HG03520 (cell line): ENCODE measurements around the gene AP1B1.

Experiments used
- ATAC-seq: cut with Tn5 transposase; IDR thresholded peaks from one replicate; pipeline ENCODE4 v1.9.1; 2021; ENCODE audit warnings: mild to moderate bottlenecking, moderate library complexity; ENCODE audit not compliant: unreplicated experiment

Gene AP1B1

DNA sequence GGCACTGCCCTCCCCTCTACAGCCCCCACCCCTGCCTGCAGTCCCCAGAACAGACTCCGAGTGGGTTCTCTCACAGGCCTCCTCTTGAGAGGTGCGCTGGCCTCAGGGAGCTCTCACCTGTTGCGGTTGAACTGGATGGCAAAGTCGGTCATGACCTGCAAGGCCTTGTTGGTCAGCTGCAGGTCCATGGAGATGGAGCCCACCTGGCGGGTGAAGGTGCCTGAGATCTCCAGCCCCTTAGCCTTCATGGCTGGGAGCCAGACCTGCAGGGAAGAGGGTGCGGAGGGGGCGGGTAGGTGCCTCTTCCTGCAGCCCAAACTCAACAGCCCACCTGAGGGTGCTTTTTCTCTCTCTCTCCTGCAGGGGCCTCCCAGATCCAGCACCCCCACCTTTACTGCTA is 54.2 kb downstream of the AP1B1 start:
- no peak for ATAC-seq

DNA sequence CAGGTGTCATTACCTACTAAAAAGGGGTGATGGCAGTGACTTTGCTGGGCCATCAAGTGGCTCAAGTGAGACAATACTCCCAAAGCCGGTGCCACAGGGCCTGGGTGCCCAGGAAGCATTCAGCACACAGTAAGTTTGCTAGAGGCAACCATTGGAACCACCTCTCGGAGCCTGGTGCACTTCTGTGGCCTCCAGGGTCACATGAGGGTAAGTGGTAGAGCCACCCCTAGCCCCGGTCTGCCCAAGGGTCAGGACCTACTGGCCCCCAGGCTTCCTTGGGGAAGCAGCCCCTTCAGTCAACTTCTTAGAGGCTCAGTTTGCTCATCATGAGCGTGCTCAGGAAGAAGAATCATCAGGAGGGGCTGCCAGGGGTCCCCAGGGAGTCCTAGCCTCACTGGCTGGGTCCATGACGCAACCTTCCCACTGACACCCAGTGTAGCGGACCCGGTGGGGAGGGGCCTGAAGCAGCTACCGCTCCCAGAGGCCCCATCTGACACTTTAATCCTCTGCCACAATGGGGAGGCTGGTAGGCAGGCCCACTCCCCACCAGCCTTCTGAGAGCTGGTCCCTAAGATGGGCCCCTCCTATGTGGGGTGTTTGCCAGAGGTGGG is 55.4 kb downstream of the AP1B1 start:
- no peak for ATAC-seq

DNA sequence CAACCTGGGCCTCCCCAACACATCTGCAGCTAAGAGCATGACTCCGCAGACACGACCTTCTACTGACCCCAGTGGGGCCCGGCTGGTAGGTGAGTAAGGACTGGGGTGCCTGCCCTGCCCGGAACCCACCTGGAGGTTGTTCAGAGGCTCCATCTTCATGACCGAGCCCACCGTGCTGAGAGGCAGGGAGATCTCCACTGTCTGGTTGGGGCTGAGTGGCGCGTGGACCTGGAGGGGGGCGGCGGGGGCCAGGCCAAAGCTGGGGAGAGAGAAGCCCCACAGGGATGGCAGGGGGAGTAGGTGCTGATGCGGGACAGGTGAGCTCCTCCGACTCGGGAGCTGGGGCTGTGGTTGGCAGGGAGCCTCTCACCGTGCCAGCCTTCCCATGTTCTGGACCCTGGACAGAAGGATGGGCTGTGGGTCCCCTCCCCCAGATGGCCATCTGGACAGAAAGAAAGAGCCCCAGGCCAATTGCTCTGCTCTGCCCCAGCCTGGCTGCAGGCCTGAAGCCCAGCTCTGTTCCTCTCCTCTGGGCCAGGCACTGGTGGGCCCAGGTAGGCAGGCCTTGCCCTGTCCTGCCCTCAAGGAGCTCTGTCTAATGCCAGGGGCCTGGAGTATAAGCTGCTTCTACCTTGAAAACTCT is 56.6 kb downstream of the AP1B1 start:
- ATAC-seq = no peak

DNA sequence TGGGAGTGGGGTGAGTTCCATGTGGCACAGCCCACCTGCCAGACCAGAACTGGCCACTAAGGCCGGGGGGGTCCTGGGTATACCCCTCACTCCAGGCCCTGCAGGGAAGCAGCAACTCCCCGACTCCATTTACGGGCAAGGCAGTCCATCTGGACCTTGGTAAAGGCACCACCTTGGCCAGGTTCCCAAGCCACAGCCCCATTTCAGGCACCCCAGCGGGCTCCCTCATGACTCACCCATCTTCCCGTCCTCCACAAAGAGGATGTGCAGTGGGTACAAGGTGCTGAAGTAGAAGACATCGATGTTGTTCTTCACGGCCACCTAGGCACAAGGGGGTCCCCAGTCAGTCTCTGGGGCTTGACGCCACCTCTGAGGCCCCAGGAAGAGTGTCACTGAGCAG is 57.2 kb downstream of the AP1B1 start:
- ATAC-seq = no peak

DNA sequence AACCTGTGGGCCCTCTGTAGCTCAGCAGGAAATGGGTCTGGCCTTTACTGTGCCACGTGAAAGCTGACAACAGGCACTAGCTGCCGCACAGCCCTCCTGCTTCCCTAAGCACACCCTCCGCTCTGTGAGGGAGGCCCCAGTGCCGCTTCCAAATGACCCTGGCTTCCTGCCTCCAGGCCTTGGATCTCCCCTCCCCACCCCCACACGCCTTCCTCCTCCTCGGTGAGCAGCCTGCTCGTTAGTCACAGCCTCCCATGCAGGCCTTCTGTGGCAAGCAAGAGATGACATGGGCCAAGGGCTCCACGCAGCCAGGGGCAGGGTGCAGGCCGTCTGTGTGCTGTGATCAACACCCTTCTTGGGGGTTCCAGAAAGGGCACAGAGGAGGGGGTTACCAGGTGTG is 57.6 kb downstream of the AP1B1 start:
- no peak for ATAC-seq

DNA sequence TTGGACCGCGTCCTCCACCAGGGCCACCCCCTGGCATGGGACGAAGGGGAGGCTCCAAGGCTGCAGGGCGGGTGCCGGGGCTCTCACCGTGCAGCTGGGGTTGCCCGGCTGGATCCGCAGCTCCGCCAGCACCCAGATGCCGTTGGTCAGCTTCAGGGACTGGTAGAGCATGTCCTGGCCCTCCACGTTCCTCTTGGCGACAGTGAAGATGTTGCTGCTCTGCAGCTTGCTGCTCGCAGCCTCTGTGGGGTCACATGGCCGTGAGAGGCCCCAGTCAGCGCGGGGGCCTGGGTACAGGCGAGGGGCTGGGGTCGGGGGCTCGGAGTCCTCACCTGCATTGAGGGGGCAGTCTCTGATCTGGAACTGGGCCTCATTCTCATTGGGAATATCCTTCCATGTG is 58.1 kb downstream of the AP1B1 start:
- no peak for ATAC-seq

DNA sequence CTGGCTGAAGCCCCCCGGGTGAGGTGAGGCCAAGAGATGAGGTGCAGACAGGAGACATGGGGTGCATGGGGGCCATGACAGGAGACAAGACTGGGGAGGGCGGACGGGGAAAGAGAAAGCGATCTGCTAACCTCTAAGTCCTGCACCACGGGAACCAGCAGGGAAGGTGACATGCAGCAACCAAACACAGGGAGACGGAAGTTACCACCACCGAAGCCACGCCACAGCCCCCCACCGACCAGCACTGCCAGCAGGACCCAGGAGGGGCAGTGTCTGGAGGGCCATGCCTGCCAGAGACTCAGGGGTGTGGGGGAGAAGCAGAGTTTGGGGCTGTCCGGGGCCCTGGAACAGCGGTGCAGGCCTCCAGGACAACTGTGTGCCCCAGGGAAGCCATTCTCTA is 58.8 kb downstream of the AP1B1 start:
- no peak for ATAC-seq

DNA sequence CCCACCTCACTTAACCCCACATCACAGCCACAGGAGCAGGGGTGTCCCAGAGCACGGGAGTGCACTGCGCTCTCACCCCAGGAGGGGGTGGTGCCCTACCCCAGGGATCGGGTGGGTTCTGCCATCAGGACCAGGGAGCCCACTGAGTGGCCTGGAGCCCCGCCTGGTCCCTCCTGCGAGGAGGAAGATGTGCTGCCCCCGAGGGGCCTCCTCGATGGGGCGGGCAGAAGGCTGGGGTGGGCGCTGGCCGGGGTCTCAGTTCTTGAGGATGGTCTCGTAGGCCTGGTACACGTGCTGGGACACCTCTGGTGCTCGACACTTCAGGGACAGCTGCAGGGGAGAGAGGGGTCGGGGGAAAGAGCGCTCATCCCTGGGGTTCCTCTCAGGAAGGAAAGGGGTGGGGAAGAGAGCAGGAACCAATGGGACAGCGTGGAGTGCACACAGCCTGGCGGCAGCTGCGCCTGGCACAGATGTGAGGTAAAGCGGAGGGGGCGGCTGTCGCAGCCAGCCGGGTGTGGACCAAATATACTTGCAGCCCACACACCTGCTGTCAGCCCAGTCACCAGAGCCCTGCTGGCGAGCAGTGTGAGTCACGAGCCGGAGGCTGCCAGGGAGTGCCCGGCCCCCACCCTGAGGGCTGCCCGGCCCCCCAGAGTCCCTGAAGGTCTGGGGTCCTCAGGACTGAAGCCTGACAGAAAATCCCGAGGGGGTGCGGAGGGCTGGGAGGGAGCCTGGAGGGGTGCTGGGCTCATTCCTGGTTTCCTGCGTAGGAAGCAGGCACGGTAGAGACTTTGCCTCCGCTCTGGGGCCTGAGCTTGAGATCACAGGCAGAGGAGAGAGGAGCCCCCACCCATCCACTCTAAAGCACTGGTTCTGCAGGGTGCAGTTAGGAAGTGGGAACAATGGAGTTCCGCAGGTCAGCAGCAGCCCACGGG is 59.5 kb downstream of the AP1B1 start:
- no peak for ATAC-seq

DNA sequence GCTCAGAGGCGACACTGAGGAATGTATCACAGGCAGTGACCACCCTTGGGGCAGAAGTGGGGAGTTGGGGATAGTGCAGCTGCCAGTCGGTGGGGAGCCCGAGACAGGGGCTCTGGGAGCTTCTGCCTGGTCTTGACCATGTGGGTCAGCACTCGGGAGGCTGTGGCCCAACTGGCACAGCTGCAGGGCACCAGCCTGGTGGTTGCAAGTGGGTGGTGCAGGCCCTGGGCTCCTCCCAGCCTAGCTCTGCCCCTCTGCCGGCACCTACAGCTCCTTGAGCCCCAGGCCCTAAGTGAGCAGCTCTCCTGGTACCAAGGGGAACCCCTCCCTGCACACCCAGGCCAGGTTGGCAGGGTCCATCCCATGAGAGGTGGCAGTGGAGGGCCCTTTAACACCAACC is 60.3 kb downstream of the AP1B1 start:
- no peak for ATAC-seq

DNA sequence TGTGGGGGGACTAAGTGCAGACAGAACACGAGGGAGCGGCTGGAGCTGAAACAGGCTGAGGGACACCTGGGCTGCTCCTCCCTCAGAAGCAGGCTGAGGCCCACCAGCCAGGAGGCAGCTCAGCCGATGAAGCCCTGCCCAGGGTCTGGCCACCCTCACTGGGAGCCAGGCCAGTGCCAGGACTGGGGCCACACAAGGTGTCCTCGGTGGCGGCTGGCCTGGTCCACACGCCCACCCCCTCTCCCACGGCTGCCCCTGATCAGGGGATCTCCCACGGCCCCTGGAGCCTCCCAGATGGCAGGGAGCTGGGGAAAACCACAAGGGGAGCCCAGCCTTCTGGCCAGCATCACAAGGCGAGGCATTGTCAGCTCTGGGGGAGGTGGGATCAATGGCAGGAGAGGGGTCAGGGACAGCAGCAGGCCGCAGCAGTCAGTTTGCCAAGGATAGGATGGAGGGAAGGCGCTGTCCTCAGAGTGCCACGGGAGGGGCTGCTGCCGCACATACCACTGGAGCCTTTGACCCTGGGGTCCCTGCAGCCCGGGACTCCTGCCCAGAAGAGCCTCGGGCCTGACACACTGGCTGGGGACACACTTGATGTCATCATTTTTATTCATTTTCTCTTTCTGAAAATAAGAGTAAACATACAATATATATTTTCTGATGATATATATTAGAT is 61.1 kb downstream of the AP1B1 start:
- no peak for ATAC-seq

DNA sequence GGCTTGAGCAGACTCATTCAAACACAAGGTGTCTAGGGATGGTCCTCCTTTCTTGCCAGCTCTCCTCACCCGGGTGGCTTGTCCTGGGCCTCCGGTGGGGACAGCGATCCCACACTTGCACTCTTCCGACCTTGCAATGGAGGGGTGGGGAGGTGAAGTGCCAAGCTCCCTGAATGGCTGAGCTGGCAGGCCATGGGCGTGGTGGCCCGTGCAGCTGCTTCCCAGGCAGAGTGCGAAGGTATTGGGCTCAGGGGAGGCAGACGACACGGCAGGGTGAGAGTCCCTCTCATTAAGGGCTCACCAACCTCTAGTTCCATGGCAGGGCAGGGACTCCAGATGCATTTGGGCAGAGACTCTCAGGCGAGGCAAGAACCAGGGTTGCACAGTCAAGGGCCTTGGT is 61.9 kb downstream of the AP1B1 start:
- ATAC-seq = no peak

DNA sequence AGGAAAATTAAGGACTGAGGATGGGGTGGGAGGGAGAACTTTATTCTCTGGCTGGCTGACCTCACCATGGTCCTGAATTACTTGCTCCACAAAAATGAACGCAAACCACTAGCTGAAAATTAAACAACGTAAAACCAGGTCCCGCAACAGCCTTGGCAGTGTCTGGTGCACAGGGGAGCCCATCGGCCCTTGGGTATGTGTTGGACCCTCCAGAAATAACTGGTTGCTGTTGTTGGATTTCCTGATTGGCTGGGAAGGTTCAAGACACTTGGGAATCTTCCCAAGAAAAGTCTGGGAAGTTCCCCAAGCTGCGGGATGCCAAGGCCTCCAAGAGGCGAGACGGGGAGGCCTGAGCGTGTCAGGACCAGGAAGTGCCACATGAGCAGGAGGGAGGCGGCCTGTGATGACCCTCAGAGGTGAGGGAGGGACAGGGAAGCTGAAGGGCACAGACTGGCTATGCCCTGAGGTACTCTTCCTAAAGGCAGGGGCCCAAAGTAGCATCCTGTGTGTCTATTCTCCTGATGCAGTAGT is 62.5 kb downstream of the AP1B1 start:
- ATAC-seq = no peak

DNA sequence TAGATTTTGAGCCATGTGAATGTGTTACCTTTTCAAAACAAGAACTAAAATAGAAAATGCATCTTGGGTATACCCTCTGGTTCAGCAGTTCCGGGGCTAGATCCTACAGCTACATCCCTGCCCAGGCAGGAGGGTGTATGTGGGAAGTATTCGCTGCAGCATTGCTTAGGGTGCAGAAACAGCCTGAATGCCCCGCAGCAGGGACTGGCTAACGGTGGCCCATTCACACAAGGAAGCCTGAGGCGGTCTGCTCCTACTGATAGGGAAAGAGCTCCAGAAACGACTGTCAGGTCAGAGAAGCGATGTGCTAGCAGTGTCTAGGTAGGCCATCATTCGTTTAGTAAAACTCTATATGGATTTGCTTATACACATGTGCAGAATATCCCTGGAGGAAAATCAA is 63.0 kb downstream of the AP1B1 start:
- no peak for ATAC-seq

DNA sequence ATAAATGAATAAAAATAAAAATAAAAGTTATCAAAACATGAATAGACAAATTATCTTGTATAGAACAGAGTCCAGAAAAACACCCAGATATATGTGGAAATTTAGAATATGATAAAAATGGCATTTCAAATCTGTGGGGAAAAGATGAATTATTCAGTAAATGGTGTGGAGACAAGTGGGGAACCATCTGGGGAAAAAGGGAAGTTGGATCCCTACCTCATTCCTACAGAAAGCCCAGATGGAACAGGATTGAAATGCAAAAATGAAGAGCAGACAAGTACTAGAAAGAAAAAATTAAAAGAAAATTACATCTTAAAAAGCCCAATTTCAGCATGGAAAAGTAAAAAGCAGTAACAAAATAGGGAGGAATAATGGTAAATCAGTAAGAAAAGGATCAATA is 64.7 kb downstream of the AP1B1 start:
- no peak for ATAC-seq

DNA sequence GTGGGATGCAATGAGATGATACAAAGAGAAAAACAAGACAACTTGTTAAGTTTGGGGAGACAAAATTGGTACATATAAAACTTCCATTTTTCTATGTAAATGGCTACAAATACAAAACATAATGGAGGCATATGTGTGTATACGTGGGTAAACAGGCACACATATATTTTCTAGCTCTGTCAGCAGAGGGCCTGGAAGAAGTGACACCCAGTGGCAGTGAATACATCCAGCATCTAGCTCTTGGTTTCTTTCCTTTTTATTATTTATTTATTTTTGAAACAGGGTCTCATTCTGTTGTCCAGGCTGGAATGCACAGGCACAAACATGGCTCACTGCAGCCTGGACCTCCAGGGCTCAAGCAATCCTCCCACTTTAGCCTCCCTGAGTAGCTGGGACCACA is 67.8 kb downstream of the AP1B1 start:
- ATAC-seq = no peak

DNA sequence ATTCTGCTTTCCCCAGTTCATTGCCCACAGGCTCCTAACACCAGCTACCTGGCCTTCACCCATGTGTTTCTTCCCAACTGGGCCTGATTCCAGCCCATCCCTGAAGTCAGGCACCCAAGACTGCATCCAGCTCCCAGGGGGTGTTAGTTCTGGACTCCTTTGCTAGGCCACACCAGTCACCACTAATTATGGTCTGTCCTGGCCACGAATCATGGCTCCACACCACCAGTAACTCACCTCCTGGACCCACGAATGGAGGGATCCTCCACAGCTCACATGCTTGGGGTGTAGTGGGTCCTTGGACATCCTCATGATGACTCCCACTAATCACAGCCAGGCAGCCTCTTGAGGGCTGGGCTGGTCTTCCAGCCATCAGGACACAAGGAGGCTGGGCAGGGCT is 69.3 kb downstream of the AP1B1 start:
- no peak for ATAC-seq

DNA sequence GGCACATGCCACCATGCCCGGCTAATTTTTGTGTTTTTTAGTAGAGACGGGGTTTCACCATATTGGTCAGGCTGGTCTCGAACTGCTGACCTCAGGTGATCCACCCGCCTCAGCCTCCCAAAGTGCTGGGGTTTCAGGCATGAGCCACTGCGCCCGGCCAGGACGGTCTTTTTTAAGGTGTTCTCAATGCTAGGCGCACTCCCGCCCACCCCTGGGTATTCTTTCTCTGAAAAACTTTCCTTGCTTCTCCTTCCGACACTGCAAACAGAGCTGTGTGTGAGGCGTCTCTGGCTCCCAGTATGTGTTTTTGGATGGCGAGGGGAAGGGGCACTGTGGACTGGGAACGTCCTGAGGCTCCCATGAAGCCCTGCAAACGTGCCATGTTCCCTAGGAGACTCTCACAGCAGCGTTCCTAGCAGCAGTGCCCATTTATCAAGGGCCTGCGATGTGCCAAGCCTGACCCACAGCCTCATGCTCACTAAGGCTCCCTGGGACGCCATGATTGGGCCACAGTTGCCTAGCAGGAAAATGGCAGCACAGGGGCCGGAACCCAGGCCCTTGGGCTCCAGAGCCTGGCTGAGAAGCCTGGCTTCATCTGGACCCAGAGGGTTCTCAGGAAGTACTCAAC is 70.4 kb downstream of the AP1B1 start:
- ATAC-seq = no peak

DNA sequence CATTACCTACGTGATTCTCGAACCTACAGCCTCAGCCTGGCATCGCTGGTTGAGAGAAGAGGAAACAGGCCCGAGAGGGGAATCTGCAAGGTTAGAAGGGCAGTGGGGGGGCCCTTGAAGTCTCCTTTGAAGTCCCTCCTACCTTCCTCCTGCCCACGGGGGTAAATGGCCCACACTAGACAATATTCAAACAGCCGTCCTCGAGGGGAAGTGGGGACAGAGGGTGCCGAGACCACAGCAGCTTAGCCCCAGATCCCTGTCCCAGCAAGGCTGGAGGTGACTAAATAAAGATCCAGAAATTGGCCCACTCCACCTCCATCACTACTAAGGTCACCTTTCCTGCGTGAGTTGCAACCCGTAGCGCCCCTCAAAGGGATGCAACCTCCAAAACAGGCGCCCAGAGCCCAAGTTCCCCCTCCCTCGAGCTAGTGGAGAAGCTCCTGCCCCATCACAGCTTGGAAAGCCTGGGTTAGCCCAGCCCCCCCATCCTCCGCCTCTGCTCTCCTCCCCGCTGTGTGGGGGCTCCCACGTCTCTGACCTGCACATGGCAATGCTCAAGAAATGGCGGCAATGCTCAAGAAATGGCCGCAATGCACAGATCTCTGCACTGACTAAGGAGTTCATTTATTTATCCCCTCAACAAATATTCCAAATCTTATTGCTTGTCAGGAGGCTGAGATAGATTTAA is 72.1 kb downstream of the AP1B1 start:
- ATAC-seq = no peak

DNA sequence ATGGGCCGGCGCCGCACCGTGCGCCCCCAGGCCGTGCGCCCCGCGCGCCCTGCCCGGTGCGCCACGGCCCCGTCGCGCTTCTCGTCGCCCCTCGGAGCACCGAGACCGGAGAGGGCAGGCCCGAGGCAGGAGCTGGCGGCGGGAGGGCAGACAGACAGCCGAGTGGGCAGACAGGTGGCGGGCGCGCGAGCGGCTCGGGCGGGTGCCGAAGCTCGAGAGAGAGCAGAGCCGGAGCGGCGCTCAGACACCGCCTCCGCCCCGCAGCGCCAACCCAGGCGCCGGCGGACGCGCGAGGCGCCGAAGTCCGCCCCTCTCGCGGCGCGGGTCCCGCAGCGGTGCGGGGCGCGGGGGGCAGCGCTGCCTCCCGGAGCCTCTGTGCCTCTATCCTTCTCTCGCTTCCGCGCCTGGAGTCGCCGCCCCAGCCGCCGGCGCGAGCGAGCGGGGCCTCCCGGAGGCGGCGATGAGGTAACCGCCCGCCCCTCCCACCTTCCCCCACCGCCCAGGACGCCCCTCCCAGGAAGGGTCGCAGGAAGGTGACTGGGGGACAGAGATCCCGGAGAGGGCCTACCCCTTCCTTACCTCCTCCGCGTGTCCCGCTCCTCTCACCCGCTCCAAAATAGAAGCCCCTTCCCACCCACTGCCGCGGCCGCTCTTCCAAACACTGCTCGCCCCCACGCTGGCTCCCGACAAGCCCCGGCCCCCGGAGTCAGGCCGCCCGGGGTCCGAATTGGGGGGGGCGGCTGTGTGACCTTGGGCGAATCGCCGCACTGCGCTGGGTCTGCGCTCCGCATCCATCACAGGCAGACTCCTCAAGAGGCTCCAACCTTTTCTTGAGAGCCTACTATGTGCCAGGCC is 72.9 kb downstream of the AP1B1 start, which contains the start of gene RASL10A:
Gene RASL10A (minus strand): TSS at position 412 of the 855 bp plus-strand sequence. CDS start 451 bp downstream, outside the sequence.
- no peak for ATAC-seq
